Measurements from ENCODE around the gene RIPPLY3. TPM values are rescaled to one million over a fixed set of nuclear protein-coding genes. Genes with fewer than 3 reads are reported as not detected.
"Not testable (repeated sequence)": the region's sequence is repeated elsewhere in the genome, so short reads cannot be mapped to it uniquely, and the experiment has no call there.

Gene RIPPLY3
- total and polyA plus RNA-seq, 9 donors: not detected

GRCh38 chr21:36999131-36999898, 7.2 kb upstream of the RIPPLY3 start:
- 89% methylated on average over 11 of the region's 11 CpGs for WGBS, 3 donors
- intact Hi-C loops (cut with DNase I): no loop called here
- TF ChIP-seq POLR2A (IDR thresholded peaks at IDR 0.05) (no peak), EP300 (IDR thresholded peaks at IDR 0.05) (no peak)
- TF ChIP-seq, protein P1, sequence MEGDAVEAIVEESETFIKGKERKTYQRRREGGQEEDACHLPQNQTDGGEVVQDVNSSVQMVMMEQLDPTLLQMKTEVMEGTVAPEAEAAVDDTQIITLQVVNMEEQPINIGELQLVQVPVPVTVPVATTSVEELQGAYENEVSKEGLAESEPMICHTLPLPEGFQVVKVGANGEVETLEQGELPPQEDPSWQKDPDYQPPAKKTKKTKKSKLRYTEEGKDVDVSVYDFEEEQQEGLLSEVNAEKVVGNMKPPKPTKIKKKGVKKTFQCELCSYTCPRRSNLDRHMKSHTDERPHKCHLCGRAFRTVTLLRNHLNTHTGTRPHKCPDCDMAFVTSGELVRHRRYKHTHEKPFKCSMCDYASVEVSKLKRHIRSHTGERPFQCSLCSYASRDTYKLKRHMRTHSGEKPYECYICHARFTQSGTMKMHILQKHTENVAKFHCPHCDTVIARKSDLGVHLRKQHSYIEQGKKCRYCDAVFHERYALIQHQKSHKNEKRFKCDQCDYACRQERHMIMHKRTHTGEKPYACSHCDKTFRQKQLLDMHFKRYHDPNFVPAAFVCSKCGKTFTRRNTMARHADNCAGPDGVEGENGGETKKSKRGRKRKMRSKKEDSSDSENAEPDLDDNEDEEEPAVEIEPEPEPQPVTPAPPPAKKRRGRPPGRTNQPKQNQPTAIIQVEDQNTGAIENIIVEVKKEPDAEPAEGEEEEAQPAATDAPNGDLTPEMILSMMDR (IDR thresholded peaks at IDR 0.05): no peak

DNA sequence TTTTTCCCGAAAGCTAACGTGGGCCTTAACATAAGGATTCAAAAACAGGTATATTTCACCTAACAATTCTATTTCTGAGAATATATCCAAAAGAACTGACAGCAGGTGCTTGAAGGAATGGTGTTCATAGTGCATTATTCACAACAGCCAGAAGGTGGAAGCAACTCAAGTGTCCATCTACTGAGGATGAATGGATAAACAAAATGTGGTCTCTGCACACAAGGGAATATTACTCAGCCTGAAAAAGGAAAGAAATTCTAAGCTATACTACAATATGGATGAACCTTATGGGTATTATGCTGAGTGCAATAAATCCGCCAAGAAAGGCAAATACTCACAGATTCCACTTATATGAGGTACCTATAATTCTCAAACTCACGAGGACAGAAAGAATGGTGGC, 6.1 kb upstream of the RIPPLY3 start:
- WGBS, 3 donors: 83 to 96% (median 96%) methylated on average over 4 of the region's 4 CpGs
- intact Hi-C loops (cut with DNase I): no loop called here
- TF ChIP-seq EP300 (IDR thresholded peaks at IDR 0.05) (no peak), POLR2A (IDR thresholded peaks at IDR 0.05) (no peak)
- TF ChIP-seq, protein P1 (IDR thresholded peaks at IDR 0.05): no peak
- no peaks in the 10 kb centered on the region for H3K4me1 ChIP-seq (ENCODE audit: insufficient read depth)
- no peak overlapping the region for H3K4me3 ChIP-seq
- no peaks in the 10 kb centered on the region for H3K36me3 ChIP-seq
- no peaks in the 10 kb centered on the region for H3K9me3 ChIP-seq
- DNase-seq: no peak
- H3K27me3 ChIP-seq: no peaks in the 10 kb centered on the region
- no peak overlapping the region for H3K27ac ChIP-seq

More at GRCh38 chr21:36999131-36999898, 7.2 kb upstream of the RIPPLY3 start:
- Histone ChIP-seq H3K27ac (no peak overlapping the region), H3K27me3 (no peaks in the 10 kb centered on the region), H3K36me3 (no peaks in the 10 kb centered on the region), H3K4me1 (ENCODE audit: insufficient read depth) (no peaks in the 10 kb centered on the region), H3K9me3 (no peaks in the 10 kb centered on the region), H3K4me3 (no peak overlapping the region)
- no peak for DNase-seq

GRCh38 chr21:37001441-37001840, 5.1 kb upstream of the RIPPLY3 start:
- TF ChIP-seq, protein P1 (IDR thresholded peaks at IDR 0.05): no peak
- no peak for TF ChIP-seq POLR2A (IDR thresholded peaks at IDR 0.05)
- Histone ChIP-seq H3K36me3 (no peaks in the 10 kb centered on the region), H3K9me3 (no peaks in the 10 kb centered on the region), H3K4me1 (ENCODE audit: insufficient read depth) (peaks cover 2% of the 10 kb centered on the region), H3K27me3 (no peaks in the 10 kb centered on the region), H3K4me3 (no peak overlapping the region), H3K27ac (no peak overlapping the region)
- DNase-seq: no peak
- intact Hi-C loops (cut with DNase I): no loop called here
- 10 to 15% (median 14%) methylated on average over 3 of the region's 3 CpGs for WGBS, 3 donors

- intact Hi-C loops (cut with DNase I); H3K4me3 ChIP-seq; H3K27ac ChIP-seq; H3K27me3 ChIP-seq; H3K36me3 ChIP-seq; H3K4me1 ChIP-seq (ENCODE audit: insufficient read depth); H3K9me3 ChIP-seq; DNase-seq: not testable (repeated sequence)
- WGBS, 3 donors: 88 to 95% (median 90%) methylated on average over 12 of the region's 12 CpGs
Measured at GRCh38 chr21:37002851-37003250, 3.7 kb upstream of the RIPPLY3 start.

DNA sequence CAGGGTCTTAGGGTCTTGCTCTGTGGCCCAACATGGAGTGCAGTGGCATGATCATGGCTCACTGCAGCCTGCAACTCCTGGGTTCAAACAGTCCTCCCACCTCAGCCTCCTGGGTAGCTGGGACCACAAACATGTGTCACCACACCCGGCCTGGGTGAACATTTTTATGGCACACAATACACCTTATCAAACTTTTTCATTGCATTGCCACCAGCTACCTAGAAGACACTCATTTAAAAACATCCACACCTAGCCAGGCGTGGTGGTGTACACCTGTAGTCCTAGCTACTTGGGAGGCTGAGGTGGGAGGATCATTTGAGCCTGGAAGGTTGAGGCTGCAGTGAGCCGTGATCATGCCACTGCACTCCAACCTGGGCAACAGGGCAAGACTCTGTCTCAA, 2.6 kb upstream of the RIPPLY3 start:
- WGBS, 3 donors: 79 to 97% (median 96%) methylated on average over 3 of the region's 3 CpGs
- H3K4me3 ChIP-seq; H3K27me3 ChIP-seq; H3K4me1 ChIP-seq (ENCODE audit: insufficient read depth); intact Hi-C loops (cut with DNase I); H3K36me3 ChIP-seq; H3K9me3 ChIP-seq; H3K27ac ChIP-seq; DNase-seq: not testable (repeated sequence)
